Umbilical cord (tissue), 2 donors: ENCODE data around the gene SCAF11. TPM values are rescaled to one million over a fixed set of nuclear protein-coding genes. Genes with fewer than 3 reads are reported as not detected.
A peak's percentile ranks its signal among the peaks of the same experiment; 100 is the strongest.
"Not testable (repeated sequence)": the region's sequence is repeated elsewhere in the genome, so short reads cannot be mapped to it uniquely, and the experiment has no call there.

Source experiments
- DNase-seq: peaks from one replicate; pipeline ENCODE4 v3.0.0-alpha.2; 2015; ENCODE audit warnings: low spot score
- total RNA-seq: library from RNA; depleted of rRNA; stranded (reverse); fragments of >200 nt; gene quantifications from one replicate; pipeline ENCODE4 v1.2.3, GENCODE V29; 2014; ENCODE audit warnings: low replicate concordance; ENCODE audit not compliant: insufficient read depth

SCAF11 gene, protein sequence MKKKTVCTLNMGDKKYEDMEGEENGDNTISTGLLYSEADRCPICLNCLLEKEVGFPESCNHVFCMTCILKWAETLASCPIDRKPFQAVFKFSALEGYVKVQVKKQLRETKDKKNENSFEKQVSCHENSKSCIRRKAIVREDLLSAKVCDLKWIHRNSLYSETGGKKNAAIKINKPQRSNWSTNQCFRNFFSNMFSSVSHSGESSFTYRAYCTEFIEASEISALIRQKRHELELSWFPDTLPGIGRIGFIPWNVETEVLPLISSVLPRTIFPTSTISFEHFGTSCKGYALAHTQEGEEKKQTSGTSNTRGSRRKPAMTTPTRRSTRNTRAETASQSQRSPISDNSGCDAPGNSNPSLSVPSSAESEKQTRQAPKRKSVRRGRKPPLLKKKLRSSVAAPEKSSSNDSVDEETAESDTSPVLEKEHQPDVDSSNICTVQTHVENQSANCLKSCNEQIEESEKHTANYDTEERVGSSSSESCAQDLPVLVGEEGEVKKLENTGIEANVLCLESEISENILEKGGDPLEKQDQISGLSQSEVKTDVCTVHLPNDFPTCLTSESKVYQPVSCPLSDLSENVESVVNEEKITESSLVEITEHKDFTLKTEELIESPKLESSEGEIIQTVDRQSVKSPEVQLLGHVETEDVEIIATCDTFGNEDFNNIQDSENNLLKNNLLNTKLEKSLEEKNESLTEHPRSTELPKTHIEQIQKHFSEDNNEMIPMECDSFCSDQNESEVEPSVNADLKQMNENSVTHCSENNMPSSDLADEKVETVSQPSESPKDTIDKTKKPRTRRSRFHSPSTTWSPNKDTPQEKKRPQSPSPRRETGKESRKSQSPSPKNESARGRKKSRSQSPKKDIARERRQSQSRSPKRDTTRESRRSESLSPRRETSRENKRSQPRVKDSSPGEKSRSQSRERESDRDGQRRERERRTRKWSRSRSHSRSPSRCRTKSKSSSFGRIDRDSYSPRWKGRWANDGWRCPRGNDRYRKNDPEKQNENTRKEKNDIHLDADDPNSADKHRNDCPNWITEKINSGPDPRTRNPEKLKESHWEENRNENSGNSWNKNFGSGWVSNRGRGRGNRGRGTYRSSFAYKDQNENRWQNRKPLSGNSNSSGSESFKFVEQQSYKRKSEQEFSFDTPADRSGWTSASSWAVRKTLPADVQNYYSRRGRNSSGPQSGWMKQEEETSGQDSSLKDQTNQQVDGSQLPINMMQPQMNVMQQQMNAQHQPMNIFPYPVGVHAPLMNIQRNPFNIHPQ (N-terminal part only)
- 156 TPM for total RNA-seq

DNA sequence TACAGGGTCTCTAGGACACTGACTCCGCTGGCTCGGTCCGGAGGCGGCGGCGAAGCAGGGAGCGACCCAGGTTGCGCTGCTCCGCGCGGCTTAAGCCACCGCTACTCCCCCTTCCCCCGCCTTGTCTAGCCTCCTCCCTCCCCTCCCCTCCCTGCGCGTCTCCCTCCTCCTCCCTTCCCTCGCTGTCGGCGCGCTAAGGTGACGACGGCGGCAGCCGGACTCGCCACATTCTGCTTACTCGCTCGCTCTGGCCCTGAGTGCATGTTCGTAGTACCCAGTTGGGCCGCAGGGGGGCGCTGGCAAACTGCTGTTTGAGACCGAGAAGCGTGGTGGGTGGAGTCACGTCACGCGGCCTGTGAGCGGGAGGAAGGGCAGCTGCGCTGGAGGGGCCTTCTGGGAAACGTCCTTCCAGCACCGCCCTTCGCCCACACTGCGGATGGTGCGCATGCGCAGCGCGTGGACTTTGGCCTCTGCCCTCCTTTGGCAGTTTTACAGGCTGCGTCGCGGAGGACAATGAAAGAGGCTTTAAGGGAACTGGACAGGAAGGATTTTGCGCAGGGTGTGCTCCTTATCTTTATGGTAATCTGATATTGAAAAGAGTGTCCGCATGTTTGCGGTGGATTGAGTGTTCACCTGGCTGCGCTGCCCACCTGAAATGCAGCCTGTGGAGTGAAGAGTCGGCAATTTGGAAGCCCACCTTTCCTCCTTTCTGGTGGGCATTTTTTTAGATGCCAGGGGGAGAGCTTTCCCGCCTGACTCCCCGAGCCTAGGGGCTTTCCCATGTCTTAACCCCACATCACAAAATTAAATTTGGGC lies at the start of gene SCAF11:
Gene SCAF11, minus strand, starts transcription at position 107 of the 816 bp plus-strand sequence. CDS start 26,407 bp downstream, outside the sequence.
- DNase-seq = peak; percentile 100

- DNase-seq = not testable (repeated sequence)
Measured at GRCh38 chr12:46037066-46037465, 46.7 kb upstream of the SCAF11 start.

DNA sequence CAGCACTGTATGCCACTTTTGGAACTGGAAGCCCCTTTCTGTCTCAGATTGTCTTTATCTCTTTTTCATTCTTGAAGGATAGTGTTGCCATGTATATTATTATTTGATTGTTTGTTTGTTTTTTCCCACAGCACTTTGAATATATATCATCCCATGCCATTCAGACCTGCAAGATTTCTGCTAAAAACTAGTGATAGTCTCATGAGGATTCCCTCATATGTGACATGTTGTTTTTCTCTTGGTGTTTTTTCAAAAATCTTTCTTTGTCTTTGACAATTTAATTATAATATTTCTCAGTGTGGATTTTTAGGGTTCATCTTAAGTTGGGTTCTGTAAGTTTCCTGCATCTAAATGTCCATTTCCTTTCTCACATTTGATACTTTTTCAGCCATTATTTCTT lies 36.8 kb upstream of the SCAF11 start:
- no peak for DNase-seq

- no peak for DNase-seq
Measured at GRCh38 chr12:46024099-46024498, 33.7 kb upstream of the SCAF11 start.

GRCh38 chr12:46020768-46021167 lies 30.4 kb upstream of the SCAF11 start:
- DNase-seq = no peak

DNA sequence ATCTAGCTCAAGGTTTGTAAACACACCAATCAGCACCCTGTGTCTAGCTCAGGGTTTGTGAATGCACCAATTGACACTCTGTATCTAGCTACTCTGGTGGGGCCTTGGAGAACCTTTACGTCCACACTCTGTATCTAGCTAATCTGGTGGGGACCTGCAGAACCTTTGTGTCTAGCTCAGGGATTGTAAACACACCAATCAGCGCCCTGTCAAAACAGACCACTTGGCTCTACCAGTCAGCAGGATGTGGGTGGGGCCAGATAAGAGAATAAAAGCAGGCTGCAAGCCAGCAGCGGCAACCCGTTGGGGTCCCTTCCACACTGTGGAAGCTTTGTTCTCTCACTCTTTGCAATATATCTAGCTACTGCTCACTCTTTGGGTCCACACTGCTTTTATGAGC lies 28.3 kb upstream of the SCAF11 start:
- DNase-seq = not testable (repeated sequence)

- DNase-seq = not testable (repeated sequence)
Measured at GRCh38 chr12:46017866-46018375, 27.5 kb upstream of the SCAF11 start.

- DNase-seq = no peak
Measured at GRCh38 chr12:46005823-46006222, 15.4 kb upstream of the SCAF11 start.

- no peak for DNase-seq
Measured at GRCh38 chr12:46005151-46005797, 14.9 kb upstream of the SCAF11 start.

- no peak for DNase-seq
Measured at GRCh38 chr12:46004715-46005114, 14.3 kb upstream of the SCAF11 start.

DNA sequence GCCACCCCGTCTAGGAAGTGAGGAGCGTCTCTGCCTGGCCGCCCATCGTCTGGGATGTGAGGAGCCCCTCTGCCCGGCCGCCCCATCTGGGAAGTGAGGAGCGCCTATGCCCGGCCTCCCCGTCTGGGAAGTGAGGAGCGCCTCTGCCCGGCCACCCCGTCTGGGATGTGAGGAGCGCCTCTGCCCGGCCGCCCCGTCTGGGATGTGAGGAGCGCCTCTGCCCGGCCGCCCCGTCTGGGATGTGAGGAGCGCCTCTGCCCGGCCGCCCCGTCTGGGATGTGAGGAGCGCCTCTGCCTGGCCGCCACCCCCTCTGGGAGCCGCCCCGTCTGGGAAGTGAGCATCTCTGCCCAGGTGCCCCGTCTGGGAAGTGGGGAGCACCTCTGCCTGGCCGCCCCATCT lies 9.7 kb upstream of the SCAF11 start:
- DNase-seq = not testable (repeated sequence)

- DNase-seq = no peak
Measured at GRCh38 chr12:45994736-45995135, 4.4 kb upstream of the SCAF11 start.

DNA sequence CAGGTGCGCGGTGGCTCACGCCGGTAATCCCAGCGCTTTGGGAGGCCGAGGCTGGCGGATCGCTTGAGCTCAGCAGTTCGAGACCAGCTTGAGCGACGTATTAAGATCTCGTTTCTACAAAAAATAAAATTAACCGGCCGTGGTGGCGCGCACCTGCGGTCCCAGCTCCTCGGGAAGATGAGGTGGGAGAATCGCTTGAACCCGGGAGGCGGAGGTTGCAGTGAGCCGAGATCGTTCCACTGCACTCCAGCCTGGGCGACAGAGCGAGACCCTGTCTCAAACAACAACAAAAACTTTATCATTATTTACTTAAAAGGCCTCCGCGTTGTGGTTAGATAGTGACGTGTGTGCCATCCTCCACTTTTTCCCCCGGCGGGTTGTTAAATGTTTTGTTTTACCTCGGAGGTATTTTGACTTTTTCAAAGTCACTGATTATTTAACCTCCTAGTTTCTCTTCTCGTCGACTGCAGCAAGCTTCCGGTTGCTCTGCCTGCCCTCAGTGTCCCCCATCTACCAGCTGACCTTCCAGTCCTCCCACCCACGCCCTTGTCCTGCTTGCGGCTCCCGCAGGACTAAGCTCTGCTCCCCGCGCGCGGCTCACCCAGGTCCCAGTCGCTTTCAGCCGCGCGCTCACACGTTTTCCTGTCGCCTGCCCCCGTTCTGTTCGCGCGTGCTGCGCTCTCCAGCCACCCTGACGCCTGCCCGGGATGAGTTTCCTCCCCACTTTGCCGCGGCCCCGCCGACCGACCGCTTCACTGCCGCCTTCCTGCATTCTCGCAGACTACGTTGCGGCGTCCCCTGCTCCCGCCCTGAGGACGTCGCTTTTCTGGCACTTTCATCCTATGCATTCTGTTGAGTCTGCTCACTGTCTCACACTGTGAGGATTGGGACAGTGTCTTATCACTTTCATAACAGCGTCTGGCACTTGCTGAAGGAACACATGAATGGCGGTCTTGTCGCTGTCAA lies 1.2 kb upstream of the SCAF11 start:
- peak; percentile 82 for DNase-seq

GRCh38 chr12:45989721-45990467 lies 480 bp downstream of the SCAF11 start:
- peak; percentile 80 for DNase-seq

DNA sequence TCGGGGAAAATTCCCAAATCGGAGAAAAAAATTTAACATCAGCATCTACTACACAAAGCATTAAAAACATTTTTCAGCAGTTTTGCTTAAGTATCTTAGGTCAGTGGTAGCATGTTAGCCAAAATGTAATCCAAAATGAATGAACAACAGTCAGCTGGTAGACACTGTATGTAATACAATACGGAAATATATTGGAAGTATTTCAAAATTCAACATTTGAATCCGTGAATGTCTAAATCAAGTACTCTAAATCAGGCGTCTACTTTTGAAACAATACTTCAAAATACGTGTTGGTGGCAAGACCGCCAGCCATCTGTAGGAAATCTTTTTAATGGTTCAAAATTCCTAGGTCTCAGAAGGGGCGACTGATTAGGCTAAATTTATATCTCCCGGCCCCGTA lies 1.1 kb downstream of the SCAF11 start:
- no peak for DNase-seq

DNA sequence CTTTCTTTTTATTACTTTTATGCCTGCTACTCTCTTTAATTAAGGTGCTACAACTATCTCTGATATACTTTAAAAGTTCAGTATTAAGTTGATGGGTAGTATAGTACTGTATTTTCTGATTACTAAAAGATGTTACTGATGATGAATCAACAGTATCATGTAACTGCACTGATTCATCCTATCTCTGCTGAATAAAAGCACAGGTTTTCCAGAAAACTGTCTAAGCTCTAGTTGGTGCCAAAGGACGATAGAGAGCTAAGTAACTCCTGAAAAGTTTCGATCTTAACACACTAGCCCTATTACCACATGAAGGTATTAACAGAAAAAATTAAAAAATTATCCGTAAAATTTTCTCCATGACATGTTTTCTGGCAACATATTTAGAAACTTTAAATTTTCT lies 2.1 kb downstream of the SCAF11 start:
- DNase-seq = peak; percentile 28

GRCh38 chr12:45987340-45987727 lies 3.0 kb downstream of the SCAF11 start:
- no peak for DNase-seq
